Measurements from ENCODE around the gene SPAG5.

GRCh38 chr17:28580959-28581358, 17.9 kb downstream of the SPAG5 start:
- TF ChIP-seq CTCF (IDR thresholded peaks at IDR 0.05) = no peak
- no peak for TF ChIP-seq POLR2A (IDR thresholded peaks at IDR 0.05)
- no peak for TF ChIP-seq EP300 (IDR thresholded peaks at IDR 0.05)
- TF ChIP-seq POLR2AphosphoS5 (IDR thresholded peaks at IDR 0.05) = no peak

All from gastroesophageal sphincter (tissue), 3 donors.